Measurements from ENCODE around the gene PREX1.

The PREX1 gene

DNA sequence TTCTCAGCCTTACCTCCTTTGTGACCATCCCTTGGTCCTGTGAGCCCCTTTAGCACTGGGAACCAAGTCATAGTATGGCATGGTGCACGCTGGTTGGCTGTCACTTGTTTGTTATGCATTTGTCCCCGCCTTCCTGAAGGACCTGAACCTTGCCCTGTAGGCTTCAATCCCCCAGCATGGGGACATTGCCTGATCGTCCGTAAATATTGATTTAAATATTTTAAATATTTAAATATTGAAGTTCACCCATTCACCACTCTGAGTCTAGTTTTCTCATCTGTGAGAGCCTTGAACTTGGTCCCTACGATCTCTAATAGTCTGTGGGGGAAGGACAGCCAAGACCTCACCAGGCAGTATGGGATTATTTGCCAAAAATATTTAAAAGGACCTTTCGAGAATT, 23.8 kb upstream of the PREX1 start:
- TF ChIP-seq, protein P1, sequence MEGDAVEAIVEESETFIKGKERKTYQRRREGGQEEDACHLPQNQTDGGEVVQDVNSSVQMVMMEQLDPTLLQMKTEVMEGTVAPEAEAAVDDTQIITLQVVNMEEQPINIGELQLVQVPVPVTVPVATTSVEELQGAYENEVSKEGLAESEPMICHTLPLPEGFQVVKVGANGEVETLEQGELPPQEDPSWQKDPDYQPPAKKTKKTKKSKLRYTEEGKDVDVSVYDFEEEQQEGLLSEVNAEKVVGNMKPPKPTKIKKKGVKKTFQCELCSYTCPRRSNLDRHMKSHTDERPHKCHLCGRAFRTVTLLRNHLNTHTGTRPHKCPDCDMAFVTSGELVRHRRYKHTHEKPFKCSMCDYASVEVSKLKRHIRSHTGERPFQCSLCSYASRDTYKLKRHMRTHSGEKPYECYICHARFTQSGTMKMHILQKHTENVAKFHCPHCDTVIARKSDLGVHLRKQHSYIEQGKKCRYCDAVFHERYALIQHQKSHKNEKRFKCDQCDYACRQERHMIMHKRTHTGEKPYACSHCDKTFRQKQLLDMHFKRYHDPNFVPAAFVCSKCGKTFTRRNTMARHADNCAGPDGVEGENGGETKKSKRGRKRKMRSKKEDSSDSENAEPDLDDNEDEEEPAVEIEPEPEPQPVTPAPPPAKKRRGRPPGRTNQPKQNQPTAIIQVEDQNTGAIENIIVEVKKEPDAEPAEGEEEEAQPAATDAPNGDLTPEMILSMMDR (IDR thresholded peaks at IDR 0.05; ENCODE audit: control insufficient read depth, extremely low read depth, insufficient read depth), result no peak
- H3K4me3 ChIP-seq (ENCODE audit: low read depth, low read length), result no peak overlapping the region
- no peak for DNase-seq (ENCODE audit: low read depth)

DNA sequence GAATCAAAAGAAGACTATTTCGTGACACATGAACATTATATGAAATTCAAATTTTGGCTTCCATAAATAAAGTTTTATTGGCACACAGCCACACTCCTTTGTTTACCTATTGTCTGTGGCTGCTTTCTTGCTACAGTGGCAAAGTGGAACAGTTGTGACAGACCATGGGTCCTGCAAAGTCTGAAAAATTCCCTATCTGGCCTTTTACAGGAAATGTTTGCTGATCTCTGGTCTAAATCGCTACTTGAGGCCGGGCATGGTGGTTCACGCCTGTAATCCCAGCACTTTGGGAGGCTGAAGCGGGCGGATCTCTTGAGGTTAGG, 23.1 kb upstream of the PREX1 start:
- TF ChIP-seq, protein P1 (IDR thresholded peaks at IDR 0.05; ENCODE audit: control insufficient read depth, extremely low read depth, insufficient read depth), result no peak
- no peak for DNase-seq (ENCODE audit: low read depth)
- no peak overlapping the region for H3K4me3 ChIP-seq (ENCODE audit: low read depth, low read length)

DNA sequence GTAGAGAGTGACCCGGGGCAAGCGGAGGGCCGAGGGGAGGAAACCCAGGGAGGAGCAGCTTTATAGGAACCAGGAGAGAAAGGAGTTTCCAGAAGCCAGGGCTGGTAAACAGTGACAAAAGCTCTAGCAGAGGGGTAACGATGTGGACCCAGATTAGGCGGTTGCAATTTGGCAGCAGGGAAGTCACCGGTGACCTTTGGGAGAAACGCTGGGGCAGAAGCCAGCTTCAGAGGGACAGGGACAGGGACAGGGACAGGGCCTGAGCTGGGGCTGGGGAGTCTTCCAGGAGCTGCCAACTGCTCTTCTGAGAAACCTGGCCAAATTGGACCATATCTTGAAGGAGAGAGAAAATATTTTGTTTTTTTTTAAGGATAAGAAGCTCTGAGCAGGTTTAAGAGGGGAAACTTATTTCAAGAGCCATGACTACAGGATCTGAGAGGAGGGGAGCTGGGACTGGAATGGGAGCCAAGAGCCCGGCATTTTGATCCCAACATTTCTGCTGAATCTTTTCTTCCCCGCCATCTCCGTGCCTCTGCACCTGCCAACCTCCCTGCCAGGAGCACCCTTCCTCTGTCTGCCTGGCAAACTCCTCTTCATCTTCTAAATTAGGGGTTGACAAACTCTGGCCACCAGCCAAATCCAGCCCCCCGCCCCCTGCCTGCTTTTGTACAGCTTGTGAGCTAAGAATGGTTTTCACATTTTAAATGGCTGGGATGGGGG, 22.6 kb upstream of the PREX1 start:
- H3K4me3 ChIP-seq (ENCODE audit: low read depth, low read length), result no peak overlapping the region
- DNase-seq (ENCODE audit: low read depth), result no peak
- TF ChIP-seq, protein P1 (IDR thresholded peaks at IDR 0.05; ENCODE audit: control insufficient read depth, extremely low read depth, insufficient read depth), result no peak

DNA sequence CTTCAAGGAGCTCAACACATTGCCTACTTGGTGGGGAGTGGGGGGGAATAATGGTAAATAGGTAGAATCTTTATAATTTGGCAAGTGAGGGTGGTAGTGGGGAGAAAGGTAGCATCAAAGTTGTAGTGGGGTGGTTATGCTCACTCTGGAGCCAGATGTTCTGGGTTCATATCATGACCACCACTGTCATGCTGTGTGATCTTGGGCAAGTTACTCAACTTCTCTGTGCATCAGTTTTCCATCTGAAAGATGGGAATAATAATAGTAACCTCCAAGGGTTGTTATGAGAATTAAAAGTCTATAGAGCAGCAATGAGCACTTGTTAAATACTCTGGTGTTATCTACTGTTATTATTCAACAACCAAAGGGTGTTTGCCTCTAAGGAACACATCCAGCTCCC, 22.0 kb upstream of the PREX1 start:
- DNase-seq (ENCODE audit: low read depth), result no peak
- no peak overlapping the region for H3K4me3 ChIP-seq (ENCODE audit: low read depth, low read length)
- TF ChIP-seq, protein P1 (IDR thresholded peaks at IDR 0.05; ENCODE audit: control insufficient read depth, extremely low read depth, insufficient read depth), result no peak

DNA sequence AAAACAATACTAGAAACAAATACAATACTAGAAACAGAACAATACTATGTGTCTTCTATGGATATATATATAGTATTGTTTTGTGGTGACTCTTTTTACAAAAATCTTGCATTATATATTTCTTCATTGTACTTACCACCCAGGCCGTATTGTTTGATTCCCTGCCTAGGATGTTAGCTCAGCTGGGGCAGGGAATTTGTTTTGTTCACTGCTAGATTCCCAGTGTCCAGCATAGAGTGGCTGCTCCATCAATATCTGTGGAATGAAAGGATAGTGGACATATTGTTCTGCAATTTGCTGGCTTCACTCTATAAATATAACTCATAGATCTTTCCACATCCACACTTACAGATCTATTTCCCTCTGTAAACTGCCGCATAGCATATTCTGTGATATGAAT, 21.5 kb upstream of the PREX1 start:
- no peak overlapping the region for H3K4me3 ChIP-seq (ENCODE audit: low read depth, low read length)
- DNase-seq (ENCODE audit: low read depth), result no peak
- TF ChIP-seq, protein P1 (IDR thresholded peaks at IDR 0.05; ENCODE audit: control insufficient read depth, extremely low read depth, insufficient read depth), result no peak

DNA sequence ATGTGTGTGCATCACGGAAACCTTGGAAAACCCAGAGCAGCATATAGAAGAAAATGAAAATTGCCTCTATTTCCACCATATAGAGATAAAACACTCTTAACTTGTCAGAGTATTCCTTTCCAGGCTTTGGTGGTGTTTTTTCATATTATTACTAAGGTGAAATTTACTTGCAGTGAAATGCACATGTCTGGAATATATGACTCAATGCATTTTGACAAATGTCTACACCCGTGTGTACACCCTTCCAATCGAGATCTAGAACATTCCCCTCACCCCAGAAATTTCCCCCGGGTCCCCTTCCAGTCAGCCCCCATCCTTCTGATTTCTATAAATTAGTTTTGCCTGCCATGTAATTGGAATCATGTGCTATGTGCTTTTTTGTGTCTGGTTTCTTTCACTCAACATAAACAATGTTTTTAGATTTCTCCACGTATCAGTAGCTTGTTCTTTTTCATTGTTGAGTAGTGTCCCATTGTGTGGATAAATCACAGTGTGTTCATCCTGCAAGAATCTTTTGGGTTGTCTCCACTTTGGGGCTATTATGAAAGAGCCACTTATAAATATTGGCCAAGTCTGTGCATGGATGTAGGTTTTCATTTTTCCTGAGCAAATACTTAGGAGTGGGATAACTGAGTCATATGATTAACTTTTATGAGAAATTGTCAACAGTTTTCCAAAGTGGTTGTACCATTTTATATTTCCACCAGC, 19.9 kb upstream of the PREX1 start:
- DNase-seq (ENCODE audit: low read depth), result no peak

More for the DNA sequence above, 19.9 kb upstream of the PREX1 start:
- no peak overlapping the region for H3K4me3 ChIP-seq (ENCODE audit: low read depth, low read length)
- TF ChIP-seq, protein P1 (IDR thresholded peaks at IDR 0.05; ENCODE audit: control insufficient read depth, extremely low read depth, insufficient read depth), result no peak

Measured in LNCaP clone FGC (cell line).